AG09309 (cell line): ENCODE measurements around the gene PANK1.

Experiments used
- DNase-seq: peaks from one replicate; pipeline ENCODE4 v3.0.0-alpha.2; 2010; ENCODE audit warnings: low read depth
- H3K4me3 ChIP-seq: 2 replicates; pipeline ENCODE4 v1.5.1; 2011; ENCODE audit warnings: mild to moderate bottlenecking, low read depth, low read length, moderate library complexity; ENCODE audit not compliant: control insufficient read depth
- TF ChIP-seq, protein P1 (sequence below): IDR thresholded peaks from 2 replicates; pipeline ENCODE4 v1.5.1; 2011; ENCODE audit warnings: mild to moderate bottlenecking, low read depth, low read length, inconsistent platforms; ENCODE audit not compliant: insufficient read depth, control insufficient read depth; ENCODE audit errors: missing control alignments

The PANK1 gene

DNA sequence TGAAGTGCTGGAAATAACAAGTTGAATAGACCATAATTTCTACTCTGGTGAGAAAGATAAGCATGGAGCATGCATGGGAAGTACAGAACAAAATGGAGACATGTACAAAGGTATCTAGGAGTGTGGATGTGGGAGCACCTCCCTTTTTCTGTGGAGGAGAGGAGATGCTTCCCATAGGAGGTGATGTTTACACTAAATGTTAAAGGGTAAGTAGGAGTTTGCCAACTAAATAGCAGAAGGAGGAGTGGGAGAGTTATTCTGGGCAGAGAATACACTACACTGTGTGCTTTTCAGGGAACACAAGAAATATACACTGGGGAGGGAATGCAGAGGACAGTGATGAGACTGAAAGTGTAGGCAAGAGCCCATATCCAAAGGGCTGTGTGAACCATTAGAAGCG, 21.1 kb upstream of the PANK1 start:
- TF ChIP-seq, protein P1, sequence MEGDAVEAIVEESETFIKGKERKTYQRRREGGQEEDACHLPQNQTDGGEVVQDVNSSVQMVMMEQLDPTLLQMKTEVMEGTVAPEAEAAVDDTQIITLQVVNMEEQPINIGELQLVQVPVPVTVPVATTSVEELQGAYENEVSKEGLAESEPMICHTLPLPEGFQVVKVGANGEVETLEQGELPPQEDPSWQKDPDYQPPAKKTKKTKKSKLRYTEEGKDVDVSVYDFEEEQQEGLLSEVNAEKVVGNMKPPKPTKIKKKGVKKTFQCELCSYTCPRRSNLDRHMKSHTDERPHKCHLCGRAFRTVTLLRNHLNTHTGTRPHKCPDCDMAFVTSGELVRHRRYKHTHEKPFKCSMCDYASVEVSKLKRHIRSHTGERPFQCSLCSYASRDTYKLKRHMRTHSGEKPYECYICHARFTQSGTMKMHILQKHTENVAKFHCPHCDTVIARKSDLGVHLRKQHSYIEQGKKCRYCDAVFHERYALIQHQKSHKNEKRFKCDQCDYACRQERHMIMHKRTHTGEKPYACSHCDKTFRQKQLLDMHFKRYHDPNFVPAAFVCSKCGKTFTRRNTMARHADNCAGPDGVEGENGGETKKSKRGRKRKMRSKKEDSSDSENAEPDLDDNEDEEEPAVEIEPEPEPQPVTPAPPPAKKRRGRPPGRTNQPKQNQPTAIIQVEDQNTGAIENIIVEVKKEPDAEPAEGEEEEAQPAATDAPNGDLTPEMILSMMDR = no peak
- no peak for DNase-seq
- no peak overlapping the region for H3K4me3 ChIP-seq

DNA sequence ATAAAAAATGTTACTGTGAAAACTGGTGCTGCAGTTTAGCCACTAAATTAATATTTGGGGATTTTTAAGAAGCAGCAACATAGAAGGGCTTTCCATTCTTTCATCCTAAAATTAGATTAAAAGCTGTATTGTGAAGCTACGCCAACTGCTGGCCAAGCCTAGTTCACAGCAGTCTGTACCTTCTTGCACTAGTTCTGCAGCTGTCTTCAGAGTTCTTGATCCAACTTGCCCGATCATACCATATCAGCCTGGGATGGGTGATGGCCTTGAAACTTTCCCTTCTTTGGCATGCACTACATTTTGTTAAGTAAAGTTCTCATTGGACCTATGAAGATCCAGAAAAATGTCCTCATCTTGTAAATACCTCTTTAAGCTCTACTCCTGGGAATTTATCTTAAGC, 20.3 kb upstream of the PANK1 start:
- no peak for DNase-seq
- H3K4me3 ChIP-seq = no peak overlapping the region
- TF ChIP-seq, protein P1 = no peak

DNA sequence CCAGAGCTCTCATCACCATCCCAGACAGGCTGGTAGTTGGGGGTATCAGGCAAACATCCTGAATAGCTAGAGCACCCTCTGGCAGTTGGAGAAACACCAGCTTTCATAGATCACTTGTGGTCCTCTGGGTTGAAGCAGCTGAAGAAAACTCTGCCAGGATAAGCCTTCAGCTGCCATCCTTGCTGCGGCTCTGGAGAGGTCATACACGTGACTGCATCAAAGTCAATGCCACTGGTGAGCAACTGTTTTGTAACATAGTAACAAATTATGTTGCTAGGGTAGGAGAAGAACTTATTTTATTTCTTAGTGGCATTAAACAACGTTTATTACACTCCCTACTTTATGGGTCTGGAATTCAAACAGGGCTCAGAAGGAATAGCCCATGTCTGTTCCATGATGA, 19.2 kb upstream of the PANK1 start:
- no peak for DNase-seq
- TF ChIP-seq, protein P1 = no peak
- H3K4me3 ChIP-seq = no peak overlapping the region

DNA sequence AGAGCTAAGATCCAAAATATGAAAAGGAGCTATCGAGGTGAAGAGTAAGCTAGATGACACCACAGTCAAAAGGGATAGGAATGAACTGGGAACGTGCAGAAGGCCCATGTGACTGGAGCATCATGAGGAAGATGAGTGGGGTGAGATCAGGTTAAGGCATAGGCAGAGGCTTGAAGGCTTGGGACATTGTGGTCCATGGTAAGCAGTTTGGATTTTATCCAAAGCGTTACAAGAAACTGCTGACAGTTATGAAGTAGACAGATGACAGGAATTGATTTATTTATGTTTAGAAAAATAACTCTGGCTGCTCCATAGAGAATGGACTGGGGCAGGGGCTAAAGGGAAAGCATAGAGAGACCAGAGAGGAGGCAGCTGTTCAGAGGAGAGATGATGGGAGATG, 18.1 kb upstream of the PANK1 start:
- TF ChIP-seq, protein P1 = no peak
- H3K4me3 ChIP-seq = no peak overlapping the region
- no peak for DNase-seq

DNA sequence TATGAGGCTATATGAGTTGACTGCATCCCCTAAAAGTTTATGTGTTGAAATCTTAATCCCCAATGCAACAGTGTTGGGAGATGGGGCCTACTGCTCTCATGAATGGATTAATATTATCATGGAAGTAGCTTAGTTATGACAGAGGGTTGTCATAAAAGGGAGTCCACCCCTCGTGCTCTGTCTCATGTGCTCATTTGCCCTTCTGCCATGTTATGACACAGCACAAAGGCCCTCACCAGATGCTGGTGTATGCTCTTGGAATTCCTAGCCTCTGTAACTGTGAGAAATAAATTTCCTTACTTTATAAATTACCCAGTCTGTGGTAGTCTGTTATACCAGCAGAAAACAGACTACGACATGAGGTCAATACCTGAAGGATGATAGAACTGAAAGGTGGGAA, 17.6 kb upstream of the PANK1 start:
- H3K4me3 ChIP-seq = no peak overlapping the region
- DNase-seq = no peak
- TF ChIP-seq, protein P1 = no peak

DNA sequence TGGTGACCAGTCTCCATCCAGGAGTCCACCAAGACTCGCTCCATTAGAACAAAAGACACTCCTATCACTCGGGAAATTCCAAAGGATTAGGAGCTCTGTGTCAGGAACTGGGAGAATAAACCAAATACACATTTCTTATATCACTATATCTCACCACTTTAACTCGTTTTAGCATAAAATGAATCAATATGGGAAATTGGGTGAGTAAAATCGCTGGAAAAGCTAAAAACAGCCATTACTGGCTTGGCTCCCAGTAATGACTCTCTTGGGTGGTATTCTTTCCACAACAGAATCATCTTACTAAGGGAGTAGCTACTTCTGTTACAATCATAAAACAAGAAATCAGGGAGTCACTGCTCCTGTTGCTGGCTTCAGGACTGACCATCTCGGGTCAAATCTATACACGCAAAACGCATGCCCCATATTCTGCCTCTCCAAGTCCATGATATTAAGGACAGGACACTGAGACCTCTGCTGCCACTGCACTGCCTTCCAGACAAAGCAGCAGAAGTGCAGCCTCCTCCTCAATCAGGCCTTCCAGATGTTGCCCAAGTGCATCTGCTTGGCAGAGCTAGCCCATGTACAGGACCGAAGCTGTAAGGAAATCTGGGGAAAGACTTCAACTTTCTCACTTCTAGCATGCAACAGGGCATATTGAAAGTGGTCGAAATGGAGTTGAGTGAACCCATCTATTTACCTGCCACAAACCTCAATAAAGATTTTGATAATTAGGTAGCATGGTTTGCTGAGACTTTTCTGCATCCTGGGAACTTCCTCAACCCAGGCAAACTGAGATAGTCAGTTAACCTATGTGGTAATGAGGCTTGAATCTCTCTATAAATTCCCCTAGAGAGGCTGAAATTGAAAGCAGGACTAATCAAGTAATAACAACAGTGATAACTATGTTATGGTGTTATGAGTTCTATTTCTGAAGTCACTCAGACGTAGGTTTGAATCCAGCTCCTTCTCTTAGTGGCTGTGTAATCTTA, 14.4 kb upstream of the PANK1 start:
- TF ChIP-seq, protein P1 = no peak
- DNase-seq = peak; percentile 75
- H3K4me3 ChIP-seq = no peak overlapping the region
